RWPE1 (cell line): Measurements from ENCODE around the gene HOPX.
"Not testable (repeated sequence)": the region's sequence is repeated elsewhere in the genome, so short reads cannot be mapped to it uniquely, and the experiment has no call there.

ENCODE experiments used
- CTCF ChIA-PET: fragments of 350-600 bp; sonication (Branson Sonifier 250); formaldehyde crosslinking; extraction: SDS; loops from one replicate; lab custom pipeline; 2021; lab: Yijun Ruan, JAX
- POLR2A ChIA-PET: fragments of 400-600 bp; formaldehyde crosslinking; extraction: SDS; loops from one replicate; lab custom pipeline; 2020; ENCODE audit warnings: antibody characterized with exemption; ENCODE audit not compliant: low non-redundant PET; lab: Yijun Ruan, JAX
- DNase-seq: peaks from one replicate; pipeline ENCODE4 v3.0.0; 2012; ENCODE audit warnings: low spot score
- H3K27ac ChIP-seq: fragments of 450-650 bp; 2 replicates; pipeline ENCODE4 v1.5.1; 2017
- CTCF ChIP-seq: fragments of 450-650 bp; conservative IDR thresholded peaks from 2 replicates; pipeline ENCODE4 v1.5.1; 2017; ENCODE audit warnings: low read depth, mild to moderate bottlenecking

Gene HOPX

DNA sequence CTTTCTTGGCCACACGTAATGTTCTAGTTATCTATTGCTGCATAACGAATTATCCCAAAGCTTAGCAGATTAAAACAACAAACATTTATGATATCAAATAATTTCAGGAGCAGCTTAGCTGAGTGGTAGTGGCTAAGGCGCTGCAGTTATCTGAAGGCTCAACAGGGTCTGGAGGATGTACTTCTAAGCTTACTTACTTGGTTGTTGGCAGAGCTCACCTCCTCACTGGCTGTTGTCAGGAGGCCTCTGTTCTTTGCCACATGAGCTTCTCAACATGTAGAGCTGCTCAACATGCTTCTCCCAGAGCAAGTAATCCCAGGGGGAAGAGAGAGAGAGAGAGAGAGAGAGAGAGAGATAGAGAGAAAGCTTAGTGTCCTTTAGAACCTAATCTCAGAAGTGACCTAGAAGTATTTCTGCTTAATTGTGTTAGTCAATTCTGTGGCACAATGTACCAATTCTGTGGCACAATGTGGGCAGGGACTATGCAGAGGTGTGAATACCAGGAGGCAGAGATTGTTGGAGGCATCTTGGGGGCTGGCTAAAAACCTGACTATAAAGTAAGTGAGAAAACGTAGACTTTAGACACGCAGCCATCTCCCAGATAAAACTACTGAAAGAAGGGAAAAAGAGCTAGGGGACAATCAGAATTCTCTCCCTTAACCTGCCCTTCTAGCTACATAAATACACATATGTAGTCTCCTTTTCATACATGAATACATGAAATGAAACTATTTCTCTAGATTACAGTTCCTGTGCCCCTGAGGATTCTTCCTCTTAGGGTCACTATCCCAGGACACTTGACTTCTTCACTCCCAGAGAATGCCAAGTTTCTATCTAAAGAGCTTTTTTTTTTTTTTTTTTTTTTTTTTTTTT lies 40.2 kb downstream of the HOPX start:
- POLR2A ChIA-PET: no interaction called here
- peak; percentile 31 for DNase-seq
- CTCF ChIA-PET: interaction anchor here (0.7 to 1.4 kb wide), 8 partner anchors 9 to 196 kb away, joined by 3 to 7 read pairs (median 5); no protein-coding TSS in a partner anchor
- peak overlapping the region; percentile 54; the same call in 1 of the 2 replicates for H3K27ac ChIP-seq
- no peak for TF ChIP-seq CTCF

DNA sequence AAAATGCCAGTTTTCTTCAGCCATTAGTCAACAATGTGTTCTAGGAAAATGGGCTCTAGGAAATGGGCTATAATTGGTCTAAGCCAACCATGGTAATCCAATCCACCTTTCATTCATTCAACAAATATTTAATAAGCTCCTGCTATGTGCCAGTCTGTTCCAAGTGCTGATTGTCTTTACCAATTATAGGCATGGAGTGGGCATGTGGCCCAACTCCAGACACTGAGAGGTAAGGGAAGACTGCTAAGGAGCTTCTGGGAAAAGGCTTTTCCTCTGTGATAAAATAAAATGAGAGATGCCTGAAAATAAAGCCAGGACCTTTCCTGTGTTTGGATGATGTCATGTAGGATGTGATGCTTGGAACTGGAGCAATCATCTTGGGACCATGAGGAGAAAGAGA lies 43.3 kb downstream of the HOPX start:
- ChIA-PET POLR2A (interaction anchor here (0.6 kb wide), 1 partner anchor 25 kb away, joined by 4 read pairs; no protein-coding TSS in a partner anchor), CTCF (interaction anchor here (0.7 kb wide), 2 partner anchors 59 to 100 kb away, joined by 3 read pairs; no protein-coding TSS in a partner anchor)
- no peak for TF ChIP-seq CTCF
- DNase-seq: no peak
- H3K27ac ChIP-seq: no peak overlapping the region

DNA sequence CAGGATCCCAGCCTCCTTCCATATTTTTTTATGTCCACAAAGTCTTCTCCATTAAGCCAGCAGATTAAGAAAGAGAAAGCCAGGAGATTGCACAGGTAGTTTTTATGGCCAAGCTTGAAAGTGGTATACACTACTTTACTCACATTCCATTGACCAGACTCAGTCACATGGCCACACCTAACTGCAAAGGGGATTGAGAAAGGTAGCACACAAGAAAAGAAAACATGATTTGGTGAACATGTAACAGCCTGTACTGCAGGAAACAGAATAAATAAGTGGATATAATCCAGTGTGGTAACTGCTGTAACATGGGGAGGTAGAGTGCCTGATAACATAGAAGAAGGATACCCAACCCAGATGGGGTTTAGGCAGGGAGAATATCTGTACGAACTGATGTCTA lies 43.9 kb downstream of the HOPX start:
- POLR2A ChIA-PET: no interaction called here
- no peak for TF ChIP-seq CTCF
- CTCF ChIA-PET: no interaction called here
- DNase-seq: peak; percentile 74
- no peak overlapping the region for H3K27ac ChIP-seq

DNA sequence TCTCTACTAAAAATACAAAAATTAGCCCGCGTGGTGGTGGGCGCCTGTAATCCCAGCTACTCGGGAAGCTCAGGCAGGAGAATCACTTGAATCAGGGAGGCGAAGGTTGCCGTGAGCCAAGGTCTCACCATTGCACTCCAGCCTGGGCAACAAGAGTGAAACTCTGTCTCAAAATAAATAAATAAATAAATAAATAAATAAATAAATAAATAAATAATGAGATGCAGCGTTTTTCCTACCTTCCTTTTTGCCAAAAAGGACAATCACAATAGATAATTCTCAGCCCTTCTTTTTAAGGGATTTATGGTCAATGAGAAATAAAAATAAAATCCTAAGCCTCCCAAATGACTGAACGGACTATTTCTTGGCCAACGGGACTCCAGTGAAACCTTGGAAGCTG lies 46.1 kb downstream of the HOPX start:
- DNase-seq, CTCF ChIA-PET, POLR2A ChIA-PET, H3K27ac ChIP-seq: not testable (repeated sequence)

GRCh38 chr4:56633486-56633885 lies 47.6 kb downstream of the HOPX start:
- CTCF ChIA-PET: no interaction called here
- POLR2A ChIA-PET: no interaction called here
- DNase-seq: no peak
- TF ChIP-seq CTCF: no peak
- 0 out of 2 replicates have a peak overlapping the region, but pooled peaks have one; percentile 7 for H3K27ac ChIP-seq

GRCh38 chr4:56630876-56631666 lies 50.0 kb downstream of the HOPX start:
- ChIA-PET CTCF (no interaction called here), POLR2A (no interaction called here)
- TF ChIP-seq CTCF: no peak
- DNase-seq: no peak
- peak overlapping the region; percentile 81 for H3K27ac ChIP-seq
